ENCODE data around the gene LSM14A. TPM values are rescaled to one million over a fixed set of nuclear protein-coding genes. Genes with fewer than 3 reads are reported as not detected.

The LSM14A gene
- total and polyA plus RNA-seq, 2 of the 13 experiments (the other 11 are each of a cell fraction or from before 2014, with no cell fraction given) = 77.0 to 83.6 TPM

DNA sequence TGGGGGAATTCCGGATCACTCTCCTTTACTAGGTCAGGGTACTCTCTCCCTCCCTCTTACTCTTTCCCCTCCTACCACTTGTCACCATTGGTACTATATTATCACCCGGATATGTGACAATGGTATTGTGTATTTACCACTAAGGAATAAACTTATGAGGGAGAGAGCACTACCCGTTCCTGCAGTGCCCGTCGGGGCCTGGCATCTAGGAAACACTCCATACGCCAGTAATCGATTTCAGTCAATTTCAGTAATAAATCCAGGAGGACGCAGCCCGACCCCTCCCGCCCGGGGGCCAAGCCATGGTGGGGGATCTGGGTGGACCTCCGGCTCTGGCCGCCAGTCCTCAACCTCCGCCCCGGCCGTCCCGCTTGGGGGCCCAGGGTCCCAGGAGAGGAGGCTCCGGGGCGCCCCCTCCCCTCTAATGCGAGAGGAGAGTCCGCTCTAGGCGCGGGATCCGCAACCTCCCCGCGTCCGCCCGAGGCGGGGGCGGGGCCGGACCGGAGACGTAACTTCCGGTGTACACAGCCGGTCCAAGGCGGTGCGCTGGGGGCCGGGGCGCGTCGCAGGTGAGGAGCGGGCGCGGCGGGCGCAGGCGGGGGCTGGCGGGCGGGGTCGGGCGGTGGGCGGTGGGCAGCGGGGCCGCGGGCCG is 81.9 kb downstream of the LSM14A start, which contains the start of gene GARRE1 (continued):
- TF ChIP-seq, protein P1, sequence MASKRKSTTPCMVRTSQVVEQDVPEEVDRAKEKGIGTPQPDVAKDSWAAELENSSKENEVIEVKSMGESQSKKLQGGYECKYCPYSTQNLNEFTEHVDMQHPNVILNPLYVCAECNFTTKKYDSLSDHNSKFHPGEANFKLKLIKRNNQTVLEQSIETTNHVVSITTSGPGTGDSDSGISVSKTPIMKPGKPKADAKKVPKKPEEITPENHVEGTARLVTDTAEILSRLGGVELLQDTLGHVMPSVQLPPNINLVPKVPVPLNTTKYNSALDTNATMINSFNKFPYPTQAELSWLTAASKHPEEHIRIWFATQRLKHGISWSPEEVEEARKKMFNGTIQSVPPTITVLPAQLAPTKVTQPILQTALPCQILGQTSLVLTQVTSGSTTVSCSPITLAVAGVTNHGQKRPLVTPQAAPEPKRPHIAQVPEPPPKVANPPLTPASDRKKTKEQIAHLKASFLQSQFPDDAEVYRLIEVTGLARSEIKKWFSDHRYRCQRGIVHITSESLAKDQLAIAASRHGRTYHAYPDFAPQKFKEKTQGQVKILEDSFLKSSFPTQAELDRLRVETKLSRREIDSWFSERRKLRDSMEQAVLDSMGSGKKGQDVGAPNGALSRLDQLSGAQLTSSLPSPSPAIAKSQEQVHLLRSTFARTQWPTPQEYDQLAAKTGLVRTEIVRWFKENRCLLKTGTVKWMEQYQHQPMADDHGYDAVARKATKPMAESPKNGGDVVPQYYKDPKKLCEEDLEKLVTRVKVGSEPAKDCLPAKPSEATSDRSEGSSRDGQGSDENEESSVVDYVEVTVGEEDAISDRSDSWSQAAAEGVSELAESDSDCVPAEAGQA (IDR thresholded peaks at IDR 0.05; ENCODE audit: low read depth) = peak; percentile 11; the same call in 1 of the 2 replicates
- TF ChIP-seq, protein P1 (CRISPR knock-in tag; IDR thresholded peaks at IDR 0.05; ENCODE audit: borderline replicate concordance) = no peak
- no peak; the same call in 1 of the 2 replicates for TF ChIP-seq ZFY (CRISPR knock-in tag; IDR thresholded peaks at IDR 0.05)
- peak; percentile 68 for TF ChIP-seq ZNF205 (CRISPR knock-in tag; IDR thresholded peaks at IDR 0.05)
- TF ChIP-seq, protein P2, sequence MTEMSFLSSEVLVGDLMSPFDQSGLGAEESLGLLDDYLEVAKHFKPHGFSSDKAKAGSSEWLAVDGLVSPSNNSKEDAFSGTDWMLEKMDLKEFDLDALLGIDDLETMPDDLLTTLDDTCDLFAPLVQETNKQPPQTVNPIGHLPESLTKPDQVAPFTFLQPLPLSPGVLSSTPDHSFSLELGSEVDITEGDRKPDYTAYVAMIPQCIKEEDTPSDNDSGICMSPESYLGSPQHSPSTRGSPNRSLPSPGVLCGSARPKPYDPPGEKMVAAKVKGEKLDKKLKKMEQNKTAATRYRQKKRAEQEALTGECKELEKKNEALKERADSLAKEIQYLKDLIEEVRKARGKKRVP (CRISPR knock-in tag; IDR thresholded peaks at IDR 0.05) = 0 out of 4 replicates have a peak, but pooled peaks of 1 of the 2 experiments have one; percentile 26
- no peak for TF ChIP-seq ATAD3A (CRISPR knock-in tag; IDR thresholded peaks at IDR 0.05)
- TF ChIP-seq, protein P3, sequence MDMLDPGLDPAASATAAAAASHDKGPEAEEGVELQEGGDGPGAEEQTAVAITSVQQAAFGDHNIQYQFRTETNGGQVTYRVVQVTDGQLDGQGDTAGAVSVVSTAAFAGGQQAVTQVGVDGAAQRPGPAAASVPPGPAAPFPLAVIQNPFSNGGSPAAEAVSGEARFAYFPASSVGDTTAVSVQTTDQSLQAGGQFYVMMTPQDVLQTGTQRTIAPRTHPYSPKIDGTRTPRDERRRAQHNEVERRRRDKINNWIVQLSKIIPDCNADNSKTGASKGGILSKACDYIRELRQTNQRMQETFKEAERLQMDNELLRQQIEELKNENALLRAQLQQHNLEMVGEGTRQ (IDR thresholded peaks at IDR 0.05; ENCODE audit: low read depth, low read length) = no peak
- TF ChIP-seq, protein P3 (CRISPR knock-in tag; IDR thresholded peaks at IDR 0.05; ENCODE audit: borderline replicate concordance) = no peak
- no peak for TF ChIP-seq MYNN (CRISPR knock-in tag; IDR thresholded peaks at IDR 0.05; ENCODE audit: low read depth)
- no peak for TF ChIP-seq PHB2 (IDR thresholded peaks at IDR 0.05; ENCODE audit: partially characterized antibody)
- TF ChIP-seq, protein P4, sequence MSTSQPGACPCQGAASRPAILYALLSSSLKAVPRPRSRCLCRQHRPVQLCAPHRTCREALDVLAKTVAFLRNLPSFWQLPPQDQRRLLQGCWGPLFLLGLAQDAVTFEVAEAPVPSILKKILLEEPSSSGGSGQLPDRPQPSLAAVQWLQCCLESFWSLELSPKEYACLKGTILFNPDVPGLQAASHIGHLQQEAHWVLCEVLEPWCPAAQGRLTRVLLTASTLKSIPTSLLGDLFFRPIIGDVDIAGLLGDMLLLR (CRISPR knock-in tag; IDR thresholded peaks at IDR 0.05) = no peak; the same call in 1 of the 2 replicates
- peak; percentile 49; the same call in 1 of the 2 replicates for TF ChIP-seq ZBTB20 (CRISPR knock-in tag; IDR thresholded peaks at IDR 0.05; ENCODE audit: borderline replicate concordance, low read depth)
- peak; percentile 22; the same call in 1 of the 2 replicates for TF ChIP-seq ZMAT3 (CRISPR knock-in tag; conservative IDR thresholded peaks at IDR 0.05)
- TF ChIP-seq DMAP1 (CRISPR knock-in tag; IDR thresholded peaks at IDR 0.05) = no peak
- TF ChIP-seq TBX3 (IDR thresholded peaks at IDR 0.05; ENCODE audit: borderline replicate concordance) = no peak
- TF ChIP-seq ZZZ3 (CRISPR knock-in tag; IDR thresholded peaks at IDR 0.05; ENCODE audit: borderline replicate concordance) = no peak
